Activated effector memory CD4-positive, alpha-beta T cell treated with Interleukin-2 at 50 U/mL for 16 hours (primary cell): ENCODE measurements around the gene CCNF.
"Not testable (repeated sequence)": the region's sequence is repeated elsewhere in the genome, so short reads cannot be mapped to it uniquely, and the experiment has no call there.

ENCODE experiments used
- DNase-seq: peaks from one replicate; pipeline ENCODE4 v3.0.0-alpha.2; 2020

Gene CCNF

GRCh38 chr16:2429771-2430663 is 770 bp downstream of the CCNF start:
- DNase-seq = no peak

DNA sequence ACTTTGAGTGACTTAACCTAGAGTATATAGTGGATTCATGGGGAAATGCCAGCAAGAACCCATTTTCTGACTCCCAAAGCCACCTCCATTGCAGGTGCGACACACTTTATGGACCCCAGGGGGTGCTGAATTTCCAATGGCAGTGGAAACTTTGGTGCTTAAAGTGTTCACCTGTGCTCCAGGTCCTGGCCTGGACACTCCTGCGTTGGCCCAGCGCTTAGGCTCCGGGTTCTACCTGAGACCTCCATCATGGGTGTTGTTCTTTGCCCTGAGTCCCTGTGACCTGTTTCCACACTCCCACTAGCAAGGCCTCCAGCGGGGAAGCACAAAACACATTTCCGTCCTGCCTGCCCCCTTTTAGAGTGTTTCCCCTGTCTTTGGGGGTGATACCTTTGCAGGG is 3.0 kb downstream of the CCNF start:
- no peak for DNase-seq

DNA sequence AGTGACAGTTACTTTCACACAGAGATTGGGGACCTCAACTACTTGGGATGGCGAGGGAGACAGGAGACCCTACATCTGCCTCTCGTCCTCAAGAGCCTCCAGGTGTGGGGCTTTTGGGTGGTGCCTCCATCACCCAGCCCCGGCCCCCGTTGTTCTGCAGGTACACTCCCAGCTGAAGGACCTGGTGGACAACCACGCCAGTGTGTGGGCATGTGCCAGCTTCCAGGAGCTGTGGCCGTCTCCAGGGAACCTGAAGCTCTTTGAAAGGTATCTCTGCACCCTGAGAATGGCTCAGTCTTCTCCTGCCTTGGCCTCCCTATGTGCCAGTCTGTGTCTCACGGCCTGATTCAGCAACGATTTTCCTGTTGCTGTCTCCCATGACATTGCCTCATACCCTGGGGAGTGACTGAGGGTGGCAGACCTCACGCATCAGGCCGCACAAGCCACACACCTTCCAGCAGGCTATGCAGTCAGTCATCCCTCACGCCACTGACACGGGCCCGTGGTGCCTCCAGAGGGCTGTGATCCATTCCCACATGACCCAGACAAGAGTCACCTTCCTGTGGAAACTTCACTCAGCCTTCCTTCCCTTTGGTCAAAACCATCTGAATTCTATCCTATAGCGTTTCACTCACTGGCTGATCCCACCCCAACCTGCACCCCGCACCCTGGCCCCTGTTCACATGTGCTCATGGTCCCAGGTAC is 3.7 kb downstream of the CCNF start:
- no peak for DNase-seq

GRCh38 chr16:2435236-2435635 is 6.0 kb downstream of the CCNF start:
- not testable (repeated sequence) for DNase-seq

GRCh38 chr16:2436110-2436509 is 6.9 kb downstream of the CCNF start:
- no peak for DNase-seq

GRCh38 chr16:2437032-2437790 is 8.0 kb downstream of the CCNF start:
- no peak for DNase-seq

- DNase-seq = no peak
These were observed 8.9 kb downstream of the CCNF start for GRCh38 chr16:2438121-2438520.

- no peak for DNase-seq
These were observed 10.4 kb downstream of the CCNF start for GRCh38 chr16:2439598-2439997.

DNA sequence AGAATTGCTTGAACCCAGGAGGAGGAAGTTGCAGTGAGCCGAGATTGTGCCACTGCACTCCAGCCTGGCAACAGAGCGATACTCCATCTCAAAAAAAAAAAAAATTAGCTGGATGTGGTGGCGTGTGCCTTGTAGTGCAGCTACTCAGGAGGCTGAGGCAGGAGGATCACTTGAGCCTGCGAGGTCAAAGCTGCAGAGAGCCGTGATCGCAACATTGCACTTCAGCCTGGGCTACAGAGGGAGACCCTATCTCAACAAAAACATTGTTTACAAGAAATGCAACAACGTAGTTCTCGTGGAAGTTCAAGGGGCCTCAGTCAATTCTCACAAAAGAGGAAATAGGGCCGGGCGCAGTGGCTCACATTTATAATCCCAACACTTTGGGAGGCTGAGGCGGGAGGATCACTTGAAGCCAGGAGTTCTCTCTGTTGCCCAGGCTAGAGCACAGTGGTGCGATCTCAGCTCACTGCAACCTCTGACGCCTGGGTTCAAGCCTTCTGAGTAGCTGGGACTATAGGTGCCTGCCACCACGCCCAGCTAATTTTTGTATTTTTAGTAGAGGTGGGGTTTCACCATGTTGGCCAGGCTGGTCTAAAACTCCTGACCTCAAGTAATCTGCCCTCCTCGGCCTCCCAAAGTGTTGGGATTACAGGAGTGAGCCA is 12.0 kb downstream of the CCNF start:
- not testable (repeated sequence) for DNase-seq

- no peak for DNase-seq
These were observed 14.3 kb downstream of the CCNF start for GRCh38 chr16:2443555-2443954.

DNA sequence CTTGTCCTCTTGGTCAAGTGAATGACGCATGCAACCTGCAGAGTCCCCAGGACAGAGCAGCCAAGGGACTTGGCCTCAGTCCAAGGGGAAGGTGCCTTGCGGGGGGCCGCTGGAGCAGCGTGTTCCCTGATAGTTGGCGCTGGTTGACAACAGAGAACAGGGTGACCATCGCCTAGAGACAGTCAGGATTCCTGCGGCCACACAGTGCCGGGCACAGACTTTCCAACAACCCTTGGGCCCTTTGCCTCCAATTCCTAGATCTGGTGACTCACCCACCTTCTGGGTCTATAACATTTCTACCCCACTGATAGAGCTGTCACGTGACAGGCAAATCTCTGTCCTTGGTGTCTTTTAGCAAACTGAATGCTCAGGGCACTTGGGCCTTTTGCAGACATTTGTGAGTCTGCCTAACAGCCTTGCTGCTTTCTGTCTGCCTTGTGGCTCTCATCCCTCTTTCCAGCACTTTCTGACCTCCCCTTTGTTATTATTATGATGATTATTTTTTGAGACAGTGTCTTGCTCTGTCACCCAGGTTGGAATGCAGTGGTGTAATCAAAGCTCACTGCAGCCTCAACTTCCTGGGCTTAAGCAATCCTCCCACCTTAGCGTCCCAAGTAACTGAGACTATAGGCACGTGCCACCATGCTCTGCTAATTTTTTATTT is 18.8 kb downstream of the CCNF start:
- DNase-seq = no peak

GRCh38 chr16:2449118-2449517 is 19.9 kb downstream of the CCNF start:
- no peak for DNase-seq

DNA sequence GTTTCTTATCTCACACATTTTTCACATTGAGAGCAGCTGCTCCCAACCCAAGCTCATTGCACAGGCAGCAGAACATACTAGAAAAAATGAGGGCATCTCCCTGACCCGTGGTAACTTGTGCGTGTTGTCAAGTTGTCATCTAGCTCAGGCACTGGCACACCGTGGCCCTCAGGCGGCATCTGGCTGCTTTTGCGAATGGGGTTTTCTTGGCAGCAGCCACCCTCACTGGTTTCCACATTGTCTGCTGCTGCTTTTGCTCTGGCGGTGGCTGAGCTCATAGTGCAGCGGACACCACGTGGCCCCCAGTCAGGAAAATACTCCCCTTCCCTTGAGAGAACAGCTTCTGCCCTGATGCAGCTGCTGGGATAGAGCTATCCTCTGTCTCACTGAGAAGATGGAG is 21.3 kb downstream of the CCNF start:
- no peak for DNase-seq

- DNase-seq = no peak
These were observed 21.7 kb downstream of the CCNF start for GRCh38 chr16:2450975-2451381.

DNA sequence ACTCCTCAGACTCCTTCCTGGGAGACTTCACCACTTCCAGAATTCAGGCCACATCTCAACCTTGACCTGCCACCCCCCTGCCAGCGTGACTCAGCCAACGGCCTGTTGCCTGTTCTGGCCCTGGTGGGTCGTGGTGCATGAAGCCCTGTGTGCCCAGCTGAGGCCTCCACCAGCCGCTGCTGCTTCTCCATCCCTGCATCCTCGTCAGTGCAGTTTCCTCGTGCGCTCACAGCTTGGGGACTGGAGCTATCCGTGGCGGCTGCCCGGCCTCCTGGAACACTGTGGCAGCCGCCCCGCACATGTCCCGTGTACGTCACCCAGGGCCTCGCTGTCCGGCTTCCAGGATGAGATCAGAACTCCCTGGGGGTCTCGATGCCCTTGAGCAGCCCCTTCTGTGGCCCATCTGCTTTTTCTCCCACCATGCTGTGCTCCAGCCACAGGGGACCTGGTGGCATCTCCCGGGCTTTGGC is 22.6 kb downstream of the CCNF start:
- no peak for DNase-seq

DNA sequence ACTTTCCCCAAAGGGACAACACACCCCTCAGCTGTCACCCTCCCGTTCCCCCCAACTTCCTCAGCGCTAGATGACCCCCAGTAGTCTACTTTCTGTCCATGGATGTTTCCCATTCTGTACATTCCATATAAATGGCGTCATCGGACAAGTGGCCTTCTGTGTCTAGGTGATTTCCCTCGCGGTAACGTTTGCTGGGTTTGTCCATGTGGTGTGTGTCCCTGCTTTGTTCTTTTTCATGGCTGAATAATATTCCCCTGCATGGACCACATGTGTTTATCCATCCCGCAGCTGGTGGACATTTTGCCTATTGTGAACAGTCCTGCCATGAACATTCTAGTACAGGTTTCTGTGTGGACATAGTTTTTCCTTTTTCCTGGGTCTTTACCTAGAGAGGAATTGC is 23.4 kb downstream of the CCNF start:
- DNase-seq = no peak

GRCh38 chr16:2455081-2455845 is 26.0 kb downstream of the CCNF start:
- DNase-seq = no peak

GRCh38 chr16:2456551-2457153 is 27.4 kb downstream of the CCNF start:
- no peak for DNase-seq

DNA sequence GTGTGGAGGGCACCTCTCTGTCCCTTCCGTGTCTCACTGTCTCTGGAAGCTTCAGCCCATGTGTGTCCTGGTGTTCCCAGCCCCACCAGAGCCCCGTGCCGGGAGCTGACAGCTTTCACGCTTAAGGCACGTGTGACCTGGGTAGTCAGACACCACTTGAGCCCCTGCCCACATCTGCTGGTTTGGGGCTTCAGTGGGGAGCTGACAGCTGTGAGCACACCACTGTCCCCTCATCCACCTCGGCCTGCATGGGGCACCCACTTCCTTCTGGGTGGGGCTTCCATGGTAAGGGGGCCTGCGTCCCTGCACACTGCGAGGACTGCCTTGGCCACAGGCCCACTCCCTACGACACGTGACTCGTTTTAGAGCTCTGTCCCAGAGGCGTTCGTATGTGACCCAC is 28.0 kb downstream of the CCNF start:
- DNase-seq = no peak

DNA sequence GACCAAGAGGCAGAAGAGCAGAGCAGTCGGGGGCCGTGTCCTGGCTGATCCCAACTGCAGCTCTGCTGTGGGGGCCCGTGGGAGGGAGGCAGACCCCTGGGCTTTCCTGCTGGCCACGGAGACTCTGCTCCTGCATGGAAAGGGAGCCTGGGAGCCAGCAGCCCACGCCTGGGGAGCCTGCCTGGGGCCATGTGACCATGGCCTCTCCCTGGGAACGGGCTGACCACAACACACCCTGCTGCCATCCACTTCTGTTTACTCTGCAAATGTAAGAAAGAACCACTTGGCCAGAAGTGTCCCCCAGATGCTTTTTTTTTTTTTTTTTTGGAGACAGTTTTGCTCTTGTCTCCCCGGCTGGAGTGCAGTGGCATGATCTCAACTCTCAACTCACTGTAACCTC is 28.7 kb downstream of the CCNF start:
- no peak for DNase-seq
